HCT116 (cell line): ENCODE data around the gene OBSCN. TPM values are rescaled to one million over a fixed set of nuclear protein-coding genes. Genes with fewer than 3 reads are reported as not detected.

Source experiments
- ATAC-seq: fragments of 200-7000 bp; cut with Tn5 transposase; 2 replicates; pipeline ENCODE4 v1.9.1; 2020; ENCODE audit warnings: mild to moderate bottlenecking, moderate library complexity
- BruUV-seq: library from RNA; stranded (reverse); fragments of 400-500 nt; replicated peaks from 2 replicates; lab custom pipeline; 2021; lab: Mats Ljungman, UMichigan
- CTCF ChIA-PET: fragments of 300-600 bp; sonication (Branson Sonifier 250); formaldehyde crosslinking; loops from one replicate; lab custom pipeline; 2021; ENCODE audit warnings: antibody characterized with exemption; lab: Charles Lee
- POLR2A ChIA-PET: fragments of 300-600, 350-600 bp; sonication (Branson Sonifier 250); formaldehyde crosslinking; loops from one replicate; lab custom pipeline; 2021; ENCODE audit warnings: antibody characterized with exemption; lab: Charles Lee
- RAD21 ChIA-PET, 2 experiments: fragments of 300-600 bp; sonication (Branson Sonifier 250); formaldehyde crosslinking; loops; one replicate each; lab custom pipeline; 2023; ENCODE audit warnings: low total read pairs in 2 of 2; ENCODE audit not compliant: uncharacterized antibody in 2 of 2, unreplicated experiment in 2 of 2, low non-redundant PET in 1 of 2; lab: Charles Lee
- DNase-seq: peaks from one replicate; pipeline ENCODE4 v3.0.0-alpha.2; 2010; ENCODE audit warnings: low read depth, low spot score
- H2AFZ ChIP-seq: fragments of 200-600 bp; shearing (Covaris generic), sonication (generic); 2 replicates; pipeline ENCODE4 v1.6.1; 2017; ENCODE audit warnings: low read depth, mixed run types, mixed read lengths, antibody characterized with exemption, low read length; ENCODE audit not compliant: poor library complexity, severe bottlenecking
- H3K27ac ChIP-seq: 2 replicates; pipeline ENCODE4 v1.5.1; 2012; ENCODE audit warnings: low read depth, low read length
- H3K27me3 ChIP-seq: fragments of 200-600 bp; sonication (generic); 2 replicates; pipeline ENCODE4 v1.6.1; 2016; ENCODE audit warnings: mixed run types, low read length, mixed read lengths; ENCODE audit not compliant: insufficient read depth
- H3K36me3 ChIP-seq, 2 experiments: fragments of 200-500 bp in 1 of 2; fragments of 200-600 bp in 1 of 2; sonication (Bioruptor generic) in 1 of 2; sonication (generic) in 1 of 2; 2 replicates each; pipeline versions ENCODE4 v1.5.1 to v1.6.1; 2014 to 2016; ENCODE audit warnings: low read length in 2 of 2, inconsistent platforms in 1 of 2, mixed read lengths in 1 of 2, mixed run types in 1 of 2; ENCODE audit not compliant: insufficient read depth in 2 of 2, control insufficient read depth in 1 of 2
- H3K4me1 ChIP-seq, 2 experiments: fragments of 200-600 bp in 1 of 2; sonication (generic) in 1 of 2; 2 replicates each; pipeline versions ENCODE4 v1.5.1 to v1.6.1; 2012 to 2017; ENCODE audit warnings: low read length in 2 of 2, inconsistent platforms in 1 of 2, mild to moderate bottlenecking in 1 of 2, mixed read lengths in 1 of 2, mixed run types in 1 of 2, moderate library complexity in 1 of 2; ENCODE audit not compliant: insufficient read depth in 2 of 2, control insufficient read depth in 1 of 2
- H3K4me2 ChIP-seq: fragments of 200-600 bp; sonication (generic); 2 replicates; pipeline ENCODE4 v1.6.1; 2017; ENCODE audit warnings: mixed run types, low read length, mixed read lengths
- H3K4me3 ChIP-seq, 2 experiments: fragments of 200-600 bp in 1 of 2; sonication (generic) in 1 of 2; replicated peaks in 1 of 2; 2 replicates each; pipeline ENCODE4 v1.5.1; 2011 to 2016; ENCODE audit warnings: low read length in 2 of 2, control low read depth in 1 of 2, low read depth in 1 of 2, mild to moderate bottlenecking in 1 of 2, mixed read lengths in 1 of 2, mixed run types in 1 of 2
- H3K79me2 ChIP-seq: fragments of 200-600 bp; sonication (generic); 2 replicates; pipeline ENCODE4 v1.6.1; 2017; ENCODE audit warnings: mild to moderate bottlenecking, mixed run types, low read length, moderate library complexity, mixed read lengths; ENCODE audit not compliant: insufficient read depth
- H3K9ac ChIP-seq: fragments of 200-600 bp; sonication (generic); 2 replicates; pipeline ENCODE4 v1.6.1; 2016; ENCODE audit warnings: low read length, mixed read lengths
- H3K9me2 ChIP-seq: fragments of 200-600 bp; sonication (generic), shearing (Covaris generic); 2 replicates; pipeline ENCODE4 v1.6.1; 2017; ENCODE audit warnings: mixed run types, mild to moderate bottlenecking, moderate library complexity; ENCODE audit not compliant: insufficient read depth
- H3K9me3 ChIP-seq, 2 experiments: fragments of 200-500 bp in 1 of 2; fragments of 200-600 bp in 1 of 2; sonication (Bioruptor generic) in 1 of 2; sonication (generic) in 1 of 2; 2 replicates each; pipeline ENCODE4 v1.6.1; 2014 to 2017; ENCODE audit warnings: low read length in 2 of 2, mixed read lengths in 2 of 2, inconsistent platforms in 1 of 2, low read depth in 1 of 2, mild to moderate bottlenecking in 1 of 2, mixed run types in 1 of 2, moderate library complexity in 1 of 2; ENCODE audit not compliant: control insufficient read depth in 1 of 2, insufficient read depth in 1 of 2
- H4K20me1 ChIP-seq: fragments of 200-600 bp; sonication (generic), shearing (Covaris generic); 2 replicates; pipeline ENCODE4 v1.6.1; 2017; ENCODE audit warnings: mixed run types, mild to moderate bottlenecking, moderate library complexity; ENCODE audit not compliant: insufficient read depth
- CBX3 ChIP-seq: IDR thresholded peaks from 2 replicates; pipeline ENCODE4 v1.6.1; 2012; ENCODE audit warnings: low read depth
- EGR1 ChIP-seq: IDR thresholded peaks from 2 replicates; pipeline ENCODE4 v1.6.1; 2012; ENCODE audit warnings: low read depth
- ELF1 ChIP-seq: IDR thresholded peaks from 2 replicates; pipeline ENCODE4 v1.6.1; 2012; ENCODE audit warnings: low read depth, borderline replicate concordance
- EZH2 ChIP-seq: fragments of 200-600 bp; sonication (generic); IDR thresholded peaks from 2 replicates; pipeline ENCODE4 v1.6.1; 2017; ENCODE audit warnings: antibody characterized with exemption, mixed run types
- JUND ChIP-seq: IDR thresholded peaks from 2 replicates; pipeline ENCODE4 v1.6.1; 2012
- RAD21 ChIP-seq: IDR thresholded peaks from 2 replicates; pipeline ENCODE4 v1.6.1; 2012; ENCODE audit warnings: low read depth, mild to moderate bottlenecking
- SIN3A ChIP-seq: IDR thresholded peaks from 2 replicates; pipeline ENCODE4 v1.6.1; 2012; ENCODE audit warnings: low read depth
- SP1 ChIP-seq: IDR thresholded peaks from 2 replicates; pipeline ENCODE4 v1.6.1; 2012; ENCODE audit warnings: low read depth
- ZFX ChIP-seq: fragments of 450-650 bp; IDR thresholded peaks from 2 replicates; pipeline ENCODE4 v1.6.1; 2017
- ZNF274 ChIP-seq: fragments of 200-500 bp; sonication (Bioruptor generic); IDR thresholded peaks from 2 replicates; pipeline ENCODE4 v1.6.1; 2014; ENCODE audit warnings: mild to moderate bottlenecking, low read depth, low read length, inconsistent platforms
- intact Hi-C: fragments of 100-400 bp; cut with micrococcal nuclease; formaldehyde crosslinking; loops from 2 replicates; pipeline ENCODE4 v1.10.0; 2022
- total RNA-seq: library from RNA; stranded (reverse); gene quantifications from one replicate; pipeline ENCODE4 v1.2.1, GENCODE V29; 2021; ENCODE audit not compliant: unreplicated experiment
- TF ChIP-seq, protein P1 (sequence below): IDR thresholded peaks from 2 replicates; pipeline ENCODE4 v1.6.1; 2012
- TF ChIP-seq, protein P2 (sequence below): IDR thresholded peaks from 2 replicates; pipeline ENCODE4 v1.6.1; 2011; ENCODE audit warnings: mild to moderate bottlenecking, low read length, moderate library complexity; ENCODE audit not compliant: insufficient replicate concordance; ENCODE audit errors: extremely low read depth
- TF ChIP-seq, protein P3 (sequence below): IDR thresholded peaks from 2 replicates; pipeline ENCODE4 v1.6.1; 2012; ENCODE audit warnings: low read depth
- TF ChIP-seq, protein P4 (sequence below): IDR thresholded peaks from 2 replicates; pipeline ENCODE4 v1.6.1; 2012
- TF ChIP-seq, protein P5 (sequence below), 3 experiments: fragments of 200-600 bp in 1 of 3; sonication (generic) in 1 of 3; IDR thresholded peaks in 2 of 3; conservative IDR thresholded peaks in 1 of 3; 2 replicates each; pipeline ENCODE4 v1.5.1; 2012 to 2017; ENCODE audit warnings: low read depth in 2 of 3, low read length in 2 of 3, antibody characterized with exemption in 1 of 3, borderline replicate concordance in 1 of 3, control low read depth in 1 of 3, mild to moderate bottlenecking in 1 of 3, mixed read lengths in 1 of 3, mixed run types in 1 of 3, moderate library complexity in 1 of 3; ENCODE audit not compliant: insufficient read depth in 1 of 3

OBSCN gene
- total RNA-seq, 1 experiment from 2014 or later: 16.6 TPM

DNA sequence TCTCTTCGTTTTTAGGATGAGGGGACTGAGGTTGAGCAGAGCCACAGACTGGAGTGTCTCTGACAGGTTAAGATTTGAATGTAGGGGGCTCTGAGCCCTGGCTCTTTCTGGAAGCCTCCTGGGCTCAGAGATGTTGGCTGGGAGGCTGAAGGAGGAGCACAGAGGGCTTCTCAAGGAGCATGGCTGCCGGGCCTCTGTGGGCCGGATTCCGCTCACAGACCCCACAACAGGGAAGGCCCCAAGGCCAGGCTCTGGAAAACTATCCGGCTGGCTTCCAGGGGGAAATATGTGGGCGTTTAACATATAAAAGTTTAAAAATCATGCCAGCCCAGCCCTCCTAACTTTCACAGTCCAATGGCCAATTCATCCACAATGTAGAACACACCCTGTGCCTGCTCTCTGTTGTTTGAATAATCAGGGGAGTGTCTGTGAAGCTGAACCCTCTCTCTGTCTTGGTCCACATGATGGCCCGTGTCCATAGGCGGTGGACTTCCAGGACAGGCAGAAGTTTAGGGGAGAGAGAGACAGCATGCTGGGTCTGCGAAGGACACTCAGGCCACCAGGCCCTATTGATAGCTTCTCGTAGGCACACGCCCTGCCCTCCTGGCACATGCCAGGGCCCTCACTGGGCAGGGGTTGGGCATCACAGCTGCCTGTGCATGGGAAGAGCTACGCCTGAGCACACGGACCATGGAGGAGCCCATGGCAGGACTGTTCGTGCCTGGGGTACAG is 10.8 kb downstream of the OBSCN start:
- Histone ChIP-seq H4K20me1 (no peaks in the 10 kb centered on the region), H3K27ac (no peak overlapping the region), H3K9me2 (no peaks in the 10 kb centered on the region), H3K9ac (no peak overlapping the region), H3K4me3 (no peak overlapping the region), H3K4me2 (no peak overlapping the region), H3K27me3 (no peaks in the 10 kb centered on the region), H3K36me3 (no peaks in the 10 kb centered on the region; a peak in 1 of 4 replicates), H3K4me1 (peaks cover 4 to 5% of the 10 kb centered on the region in 2 experiments; a peak in 2 of 4 replicates), H3K9me3 (no peaks in the 10 kb centered on the region), H3K79me2 (no peaks in the 10 kb centered on the region), H2AFZ (no peak overlapping the region)
- CTCF ChIA-PET: no interaction called here
- no TSS peak for BruUV-seq
- POLR2A ChIA-PET: no interaction called here
- ATAC-seq (no peak), DNase-seq (no peak)
- TF ChIP-seq, protein P1, sequence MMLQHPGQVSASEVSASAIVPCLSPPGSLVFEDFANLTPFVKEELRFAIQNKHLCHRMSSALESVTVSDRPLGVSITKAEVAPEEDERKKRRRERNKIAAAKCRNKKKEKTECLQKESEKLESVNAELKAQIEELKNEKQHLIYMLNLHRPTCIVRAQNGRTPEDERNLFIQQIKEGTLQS: no peak
- no peak for TF ChIP-seq ELF1
- TF ChIP-seq, protein P2, sequence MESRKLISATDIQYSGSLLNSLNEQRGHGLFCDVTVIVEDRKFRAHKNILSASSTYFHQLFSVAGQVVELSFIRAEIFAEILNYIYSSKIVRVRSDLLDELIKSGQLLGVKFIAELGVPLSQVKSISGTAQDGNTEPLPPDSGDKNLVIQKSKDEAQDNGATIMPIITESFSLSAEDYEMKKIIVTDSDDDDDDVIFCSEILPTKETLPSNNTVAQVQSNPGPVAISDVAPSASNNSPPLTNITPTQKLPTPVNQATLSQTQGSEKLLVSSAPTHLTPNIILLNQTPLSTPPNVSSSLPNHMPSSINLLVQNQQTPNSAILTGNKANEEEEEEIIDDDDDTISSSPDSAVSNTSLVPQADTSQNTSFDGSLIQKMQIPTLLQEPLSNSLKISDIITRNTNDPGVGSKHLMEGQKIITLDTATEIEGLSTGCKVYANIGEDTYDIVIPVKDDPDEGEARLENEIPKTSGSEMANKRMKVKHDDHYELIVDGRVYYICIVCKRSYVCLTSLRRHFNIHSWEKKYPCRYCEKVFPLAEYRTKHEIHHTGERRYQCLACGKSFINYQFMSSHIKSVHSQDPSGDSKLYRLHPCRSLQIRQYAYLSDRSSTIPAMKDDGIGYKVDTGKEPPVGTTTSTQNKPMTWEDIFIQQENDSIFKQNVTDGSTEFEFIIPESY: no peak
- no peak for TF ChIP-seq EGR1
- TF ChIP-seq, protein P3, sequence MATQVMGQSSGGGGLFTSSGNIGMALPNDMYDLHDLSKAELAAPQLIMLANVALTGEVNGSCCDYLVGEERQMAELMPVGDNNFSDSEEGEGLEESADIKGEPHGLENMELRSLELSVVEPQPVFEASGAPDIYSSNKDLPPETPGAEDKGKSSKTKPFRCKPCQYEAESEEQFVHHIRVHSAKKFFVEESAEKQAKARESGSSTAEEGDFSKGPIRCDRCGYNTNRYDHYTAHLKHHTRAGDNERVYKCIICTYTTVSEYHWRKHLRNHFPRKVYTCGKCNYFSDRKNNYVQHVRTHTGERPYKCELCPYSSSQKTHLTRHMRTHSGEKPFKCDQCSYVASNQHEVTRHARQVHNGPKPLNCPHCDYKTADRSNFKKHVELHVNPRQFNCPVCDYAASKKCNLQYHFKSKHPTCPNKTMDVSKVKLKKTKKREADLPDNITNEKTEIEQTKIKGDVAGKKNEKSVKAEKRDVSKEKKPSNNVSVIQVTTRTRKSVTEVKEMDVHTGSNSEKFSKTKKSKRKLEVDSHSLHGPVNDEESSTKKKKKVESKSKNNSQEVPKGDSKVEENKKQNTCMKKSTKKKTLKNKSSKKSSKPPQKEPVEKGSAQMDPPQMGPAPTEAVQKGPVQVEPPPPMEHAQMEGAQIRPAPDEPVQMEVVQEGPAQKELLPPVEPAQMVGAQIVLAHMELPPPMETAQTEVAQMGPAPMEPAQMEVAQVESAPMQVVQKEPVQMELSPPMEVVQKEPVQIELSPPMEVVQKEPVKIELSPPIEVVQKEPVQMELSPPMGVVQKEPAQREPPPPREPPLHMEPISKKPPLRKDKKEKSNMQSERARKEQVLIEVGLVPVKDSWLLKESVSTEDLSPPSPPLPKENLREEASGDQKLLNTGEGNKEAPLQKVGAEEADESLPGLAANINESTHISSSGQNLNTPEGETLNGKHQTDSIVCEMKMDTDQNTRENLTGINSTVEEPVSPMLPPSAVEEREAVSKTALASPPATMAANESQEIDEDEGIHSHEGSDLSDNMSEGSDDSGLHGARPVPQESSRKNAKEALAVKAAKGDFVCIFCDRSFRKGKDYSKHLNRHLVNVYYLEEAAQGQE: no peak
- TF ChIP-seq CBX3: no peak
- no peak for TF ChIP-seq SP1
- TF ChIP-seq ZNF274: no peak
- TF ChIP-seq, protein P4, sequence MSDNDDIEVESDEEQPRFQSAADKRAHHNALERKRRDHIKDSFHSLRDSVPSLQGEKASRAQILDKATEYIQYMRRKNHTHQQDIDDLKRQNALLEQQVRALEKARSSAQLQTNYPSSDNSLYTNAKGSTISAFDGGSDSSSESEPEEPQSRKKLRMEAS: no peak
- no peak for TF ChIP-seq JUND
- TF ChIP-seq, protein P5, sequence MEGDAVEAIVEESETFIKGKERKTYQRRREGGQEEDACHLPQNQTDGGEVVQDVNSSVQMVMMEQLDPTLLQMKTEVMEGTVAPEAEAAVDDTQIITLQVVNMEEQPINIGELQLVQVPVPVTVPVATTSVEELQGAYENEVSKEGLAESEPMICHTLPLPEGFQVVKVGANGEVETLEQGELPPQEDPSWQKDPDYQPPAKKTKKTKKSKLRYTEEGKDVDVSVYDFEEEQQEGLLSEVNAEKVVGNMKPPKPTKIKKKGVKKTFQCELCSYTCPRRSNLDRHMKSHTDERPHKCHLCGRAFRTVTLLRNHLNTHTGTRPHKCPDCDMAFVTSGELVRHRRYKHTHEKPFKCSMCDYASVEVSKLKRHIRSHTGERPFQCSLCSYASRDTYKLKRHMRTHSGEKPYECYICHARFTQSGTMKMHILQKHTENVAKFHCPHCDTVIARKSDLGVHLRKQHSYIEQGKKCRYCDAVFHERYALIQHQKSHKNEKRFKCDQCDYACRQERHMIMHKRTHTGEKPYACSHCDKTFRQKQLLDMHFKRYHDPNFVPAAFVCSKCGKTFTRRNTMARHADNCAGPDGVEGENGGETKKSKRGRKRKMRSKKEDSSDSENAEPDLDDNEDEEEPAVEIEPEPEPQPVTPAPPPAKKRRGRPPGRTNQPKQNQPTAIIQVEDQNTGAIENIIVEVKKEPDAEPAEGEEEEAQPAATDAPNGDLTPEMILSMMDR (IDR thresholded peaks at IDR 0.05 in 2 of 3, conservative IDR thresholded peaks at IDR 0.05 in 1 of 3; ENCODE audit: borderline replicate concordance in 1 of 3, insufficient read depth in 1 of 3, low read depth in 2 of 3, low read length in 2 of 3): no peak
- TF ChIP-seq EZH2: no peak
- TF ChIP-seq RAD21: no peak
- TF ChIP-seq SIN3A: no peak
- TF ChIP-seq ZFX: no peak
- intact Hi-C loops: no loop called here
- RAD21 ChIA-PET: no interaction called here
